GM12801 (cell line): ENCODE data around the gene LZTFL1.

ENCODE experiments used
- TF ChIP-seq, protein P1 (sequence below): IDR thresholded peaks from one replicate; pipeline ENCODE4 v1.5.1; 2011; ENCODE audit warnings: control low read depth; ENCODE audit not compliant: insufficient read length; ENCODE audit errors: extremely low read depth

LZTFL1 gene

DNA sequence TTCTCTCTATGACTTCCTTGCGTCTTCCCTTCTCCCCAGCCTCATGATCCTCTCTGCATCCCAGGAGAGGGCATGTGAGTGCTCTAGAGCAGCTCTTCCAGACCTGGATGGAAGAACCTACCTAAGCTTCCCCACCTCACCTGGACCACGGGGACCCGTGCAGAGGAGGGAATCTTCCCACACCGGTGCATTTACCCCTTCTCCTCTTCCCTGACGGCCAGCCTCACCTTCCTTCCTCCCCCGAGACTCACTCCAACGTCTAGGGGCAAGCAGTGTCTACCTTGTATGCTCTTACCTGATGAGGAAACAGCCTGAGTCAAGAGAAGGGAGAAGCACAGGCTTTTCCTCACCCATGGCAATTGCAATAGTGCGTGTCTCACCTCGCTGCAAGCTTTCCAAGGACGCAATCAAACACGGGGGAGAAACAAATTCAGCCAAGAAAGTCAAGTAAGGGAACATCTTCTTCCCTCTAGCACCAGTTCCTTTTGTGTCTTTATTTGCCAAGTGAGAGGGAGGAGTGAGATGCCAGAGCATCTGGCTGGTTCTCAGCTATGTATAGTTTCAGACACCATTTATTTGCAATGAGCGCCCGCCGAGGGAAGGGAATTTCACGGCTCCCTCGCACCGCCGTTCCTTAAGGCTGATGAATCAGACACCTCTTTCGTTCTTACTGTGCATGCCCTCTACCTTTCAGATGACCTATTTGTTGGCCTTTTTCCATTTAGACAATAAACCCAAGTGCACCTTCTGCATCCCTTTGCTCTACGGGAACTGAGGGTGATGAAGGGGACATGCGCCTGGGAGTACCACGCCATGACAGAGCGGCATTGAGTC, 42.7 kb upstream of the LZTFL1 start:
- TF ChIP-seq, protein P1, sequence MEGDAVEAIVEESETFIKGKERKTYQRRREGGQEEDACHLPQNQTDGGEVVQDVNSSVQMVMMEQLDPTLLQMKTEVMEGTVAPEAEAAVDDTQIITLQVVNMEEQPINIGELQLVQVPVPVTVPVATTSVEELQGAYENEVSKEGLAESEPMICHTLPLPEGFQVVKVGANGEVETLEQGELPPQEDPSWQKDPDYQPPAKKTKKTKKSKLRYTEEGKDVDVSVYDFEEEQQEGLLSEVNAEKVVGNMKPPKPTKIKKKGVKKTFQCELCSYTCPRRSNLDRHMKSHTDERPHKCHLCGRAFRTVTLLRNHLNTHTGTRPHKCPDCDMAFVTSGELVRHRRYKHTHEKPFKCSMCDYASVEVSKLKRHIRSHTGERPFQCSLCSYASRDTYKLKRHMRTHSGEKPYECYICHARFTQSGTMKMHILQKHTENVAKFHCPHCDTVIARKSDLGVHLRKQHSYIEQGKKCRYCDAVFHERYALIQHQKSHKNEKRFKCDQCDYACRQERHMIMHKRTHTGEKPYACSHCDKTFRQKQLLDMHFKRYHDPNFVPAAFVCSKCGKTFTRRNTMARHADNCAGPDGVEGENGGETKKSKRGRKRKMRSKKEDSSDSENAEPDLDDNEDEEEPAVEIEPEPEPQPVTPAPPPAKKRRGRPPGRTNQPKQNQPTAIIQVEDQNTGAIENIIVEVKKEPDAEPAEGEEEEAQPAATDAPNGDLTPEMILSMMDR: no peak

DNA sequence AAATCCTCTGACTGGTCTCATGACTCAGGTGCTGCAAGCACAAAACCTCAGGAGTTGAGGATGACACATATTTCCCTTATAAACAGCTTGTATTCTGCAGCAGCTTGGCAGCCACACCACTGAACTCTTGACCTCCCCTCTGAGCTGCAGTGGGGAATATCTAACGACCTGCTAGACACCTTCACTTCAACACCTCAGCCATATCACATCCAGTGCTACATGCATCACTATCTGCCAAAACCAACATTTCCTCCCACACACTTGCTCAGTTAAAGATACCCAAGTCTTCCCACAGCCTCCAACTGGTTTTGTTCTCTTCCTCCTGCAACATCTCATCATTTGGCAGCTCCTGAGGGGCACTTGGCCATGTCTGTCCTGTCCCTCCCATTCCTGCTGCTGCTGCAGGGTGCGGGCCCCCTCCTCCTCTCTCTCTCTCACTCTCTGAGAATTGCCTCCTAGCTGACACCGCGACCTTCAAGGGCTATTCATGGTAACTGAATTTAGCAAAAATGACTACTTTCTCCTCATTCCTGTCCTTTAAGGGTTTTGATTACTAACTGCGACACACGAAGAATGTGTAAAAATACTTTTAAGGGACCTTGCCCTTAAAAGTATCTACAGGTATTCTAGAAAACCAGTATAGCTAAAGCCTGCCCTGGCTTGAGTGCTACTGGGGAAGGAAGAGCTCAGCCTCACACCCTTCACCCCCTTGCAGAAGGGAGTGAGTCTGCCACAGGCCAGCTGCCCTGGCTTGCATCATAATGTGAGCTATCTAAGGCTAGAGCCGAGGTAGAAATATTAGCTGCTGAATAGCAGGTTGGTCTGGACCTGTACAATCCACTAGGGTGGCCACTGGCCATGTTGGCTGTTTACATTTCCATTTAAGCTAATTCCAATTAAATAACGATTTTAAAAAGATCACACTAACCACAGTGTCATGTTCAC, 39.4 kb upstream of the LZTFL1 start:
- TF ChIP-seq, protein P1: no peak

DNA sequence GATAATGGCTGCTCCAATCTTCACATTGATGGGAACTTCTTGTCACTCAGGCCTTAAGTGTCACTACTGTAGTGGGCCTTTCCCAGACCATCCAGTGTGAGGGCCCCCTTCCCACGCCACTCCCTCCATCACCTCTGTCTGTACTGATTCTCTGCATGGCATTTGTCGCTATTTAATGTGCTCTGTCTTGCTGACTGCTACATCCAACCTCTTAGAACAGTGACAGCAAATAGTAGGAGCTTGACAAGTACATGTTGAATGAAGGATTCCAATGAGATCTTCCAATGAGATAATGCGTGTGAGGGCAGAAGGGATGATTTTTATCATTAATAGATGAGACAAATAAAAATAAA, 38.8 kb upstream of the LZTFL1 start:
- TF ChIP-seq, protein P1: no peak

DNA sequence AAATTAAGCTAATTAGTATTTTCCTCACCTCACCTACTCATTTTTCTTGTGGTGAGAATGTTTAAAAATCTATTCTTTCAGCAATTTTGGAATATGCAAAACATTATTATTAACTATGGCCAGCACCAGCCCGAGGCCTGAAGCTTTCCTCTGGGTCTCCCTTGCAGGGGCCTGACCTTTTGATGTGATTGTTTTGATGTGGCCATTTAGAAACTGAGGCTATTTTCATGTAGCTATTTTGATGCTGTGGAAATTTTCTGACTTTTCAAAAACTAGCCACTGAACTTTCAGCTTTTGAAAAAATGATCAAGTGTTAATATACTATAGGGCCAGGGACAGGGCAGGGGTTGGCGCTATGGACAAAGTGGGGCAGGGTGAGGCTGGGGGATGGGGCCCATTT, 36.2 kb upstream of the LZTFL1 start:
- TF ChIP-seq, protein P1: no peak

DNA sequence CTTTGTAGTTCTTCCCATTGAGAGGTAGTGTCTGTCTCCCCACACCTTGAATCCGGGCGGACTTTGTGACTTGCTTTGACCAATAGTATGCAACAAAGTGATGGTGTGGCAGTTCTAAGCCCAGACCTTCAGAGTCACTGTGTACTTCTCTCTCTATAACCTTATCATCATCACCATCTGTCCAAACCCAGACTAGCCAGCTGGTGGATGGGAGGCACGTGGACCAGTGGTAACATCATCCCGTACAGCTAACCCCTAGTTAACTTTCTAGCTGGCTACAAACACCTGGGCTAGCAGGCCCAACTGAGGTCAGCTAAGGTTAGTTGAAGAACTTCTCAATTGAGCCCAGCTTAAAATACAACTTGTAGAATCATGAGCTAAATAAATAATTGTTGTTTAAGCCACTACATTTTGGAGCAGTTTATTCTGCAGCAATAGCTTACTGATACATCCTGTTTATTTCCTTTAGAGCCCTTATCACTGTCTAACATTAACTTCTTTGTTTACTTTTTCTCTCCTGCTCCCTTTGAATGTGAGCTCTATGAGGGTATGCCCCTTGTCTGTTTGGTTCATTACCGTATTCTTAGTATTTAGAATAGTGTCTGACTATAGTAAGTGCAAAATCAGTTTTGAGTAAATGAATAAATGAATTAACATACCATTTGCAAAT, 32.9 kb upstream of the LZTFL1 start:
- TF ChIP-seq, protein P1: no peak

DNA sequence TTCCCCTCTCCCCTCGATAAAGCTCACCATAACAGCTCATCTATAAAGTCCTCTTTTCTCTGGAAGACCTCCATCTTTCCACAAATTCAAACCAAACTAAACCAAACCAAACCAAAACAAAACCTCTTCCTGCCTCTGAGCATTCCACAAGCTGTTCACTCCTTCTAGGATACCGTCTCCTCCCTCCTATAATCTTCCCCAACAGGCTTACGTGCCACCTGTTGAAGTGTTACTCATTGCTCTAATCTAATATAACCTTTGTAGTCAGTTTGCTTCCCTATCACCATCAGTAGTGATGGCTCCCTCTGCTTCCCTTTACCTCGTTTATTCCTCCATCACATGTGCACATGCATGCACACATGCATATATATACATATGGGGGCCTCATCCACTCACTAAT, 31.7 kb upstream of the LZTFL1 start:
- TF ChIP-seq, protein P1: no peak

DNA sequence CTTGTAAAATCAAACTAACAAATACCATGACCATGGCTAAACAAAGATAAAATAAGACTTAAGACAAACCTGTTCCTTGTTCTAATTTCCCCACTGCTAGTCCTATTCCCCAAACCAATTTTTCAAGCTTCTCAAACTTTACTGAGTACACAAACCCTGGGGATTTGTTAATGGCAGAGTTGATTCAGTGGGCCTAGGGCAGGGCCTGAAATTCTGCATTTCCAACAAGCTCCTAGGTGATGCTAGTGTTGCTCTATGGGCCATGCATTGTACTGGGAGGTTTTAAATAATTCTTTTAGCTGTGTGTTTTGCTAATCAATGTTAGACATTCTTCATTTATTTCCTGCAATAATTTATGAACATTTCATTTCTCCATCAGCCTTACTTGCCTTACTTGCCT, 31.1 kb upstream of the LZTFL1 start:
- TF ChIP-seq, protein P1: no peak
